GM12801 (cell line): ENCODE results near the gene PLEKHH1.

Experiments
- CTCF ChIP-seq: IDR thresholded peaks from one replicate; pipeline ENCODE4 v1.5.1; 2011; ENCODE audit warnings: control low read depth; ENCODE audit not compliant: insufficient read length; ENCODE audit errors: extremely low read depth

Gene PLEKHH1

GRCh38 chr14:67630186-67630585, 97.1 kb downstream of the PLEKHH1 start:
- TF ChIP-seq CTCF: no peak

DNA sequence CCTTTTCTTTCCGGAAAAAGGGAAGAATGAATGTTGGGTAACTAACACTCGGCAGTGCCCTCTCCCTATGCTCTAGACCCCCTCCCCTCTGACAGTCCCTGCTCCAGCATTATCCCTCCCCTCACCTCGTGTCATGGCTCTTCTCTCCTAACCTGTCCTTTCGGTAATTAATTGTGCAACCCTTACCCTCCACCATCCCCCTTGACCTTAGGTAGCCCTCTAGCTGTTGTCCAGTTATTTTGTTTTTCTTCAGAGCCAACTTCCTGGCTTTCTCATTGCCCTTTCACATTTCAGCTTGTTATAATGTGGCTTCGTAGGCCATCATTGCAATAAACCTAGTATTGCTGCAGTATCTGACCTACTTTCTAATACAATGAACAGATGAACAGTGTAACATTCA, 97.8 kb downstream of the PLEKHH1 start:
- no peak for TF ChIP-seq CTCF

- TF ChIP-seq CTCF: no peak
Measured at GRCh38 chr14:67633451-67634147, 100.5 kb downstream of the PLEKHH1 start.

- no peak for TF ChIP-seq CTCF
Measured at GRCh38 chr14:67636361-67636919, 103.3 kb downstream of the PLEKHH1 start.

DNA sequence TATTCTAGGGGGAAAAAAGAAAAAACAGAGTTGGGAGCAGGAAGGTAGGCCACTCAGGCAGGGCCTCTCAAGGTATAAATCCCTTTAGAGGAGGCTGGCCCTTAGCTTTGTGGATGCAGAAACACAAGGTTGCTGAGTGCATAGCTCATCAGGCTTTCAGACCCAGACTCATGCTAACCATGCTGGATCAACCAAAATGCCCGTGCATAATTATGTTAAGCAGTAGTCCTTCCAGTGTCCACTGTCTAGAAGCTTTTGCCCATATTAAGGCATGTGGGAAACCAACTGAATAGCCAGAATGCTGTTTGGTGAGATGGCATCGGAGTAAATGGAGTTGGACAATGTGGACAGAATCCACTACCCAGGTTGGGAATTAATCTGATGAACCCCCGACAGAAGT, 105.6 kb downstream of the PLEKHH1 start:
- TF ChIP-seq CTCF: no peak
